B cell (primary cell): ENCODE measurements around the gene XXYLT1.

Experiments used
- CTCF ChIP-seq: fragments of 200-600 bp; IDR thresholded peaks from one replicate; pipeline ENCODE4 v1.8.0; 2022; ENCODE audit warnings: antibody characterized with exemption, mild to moderate bottlenecking
- EZH2 ChIP-seq: IDR thresholded peaks from 2 replicates; pipeline ENCODE4 v1.6.1; 2012; ENCODE audit warnings: borderline replicate concordance, low read depth, mild to moderate bottlenecking, moderate library complexity, low read length; ENCODE audit not compliant: insufficient read depth, poor library complexity, severe bottlenecking

- TF ChIP-seq CTCF (no peak), EZH2 (no peak)
Observed at GRCh38 chr3:195282961-195283360, 12.0 kb upstream of the XXYLT1 start.
